ENCODE results near the gene HSPA9.

HSPA9 gene

DNA sequence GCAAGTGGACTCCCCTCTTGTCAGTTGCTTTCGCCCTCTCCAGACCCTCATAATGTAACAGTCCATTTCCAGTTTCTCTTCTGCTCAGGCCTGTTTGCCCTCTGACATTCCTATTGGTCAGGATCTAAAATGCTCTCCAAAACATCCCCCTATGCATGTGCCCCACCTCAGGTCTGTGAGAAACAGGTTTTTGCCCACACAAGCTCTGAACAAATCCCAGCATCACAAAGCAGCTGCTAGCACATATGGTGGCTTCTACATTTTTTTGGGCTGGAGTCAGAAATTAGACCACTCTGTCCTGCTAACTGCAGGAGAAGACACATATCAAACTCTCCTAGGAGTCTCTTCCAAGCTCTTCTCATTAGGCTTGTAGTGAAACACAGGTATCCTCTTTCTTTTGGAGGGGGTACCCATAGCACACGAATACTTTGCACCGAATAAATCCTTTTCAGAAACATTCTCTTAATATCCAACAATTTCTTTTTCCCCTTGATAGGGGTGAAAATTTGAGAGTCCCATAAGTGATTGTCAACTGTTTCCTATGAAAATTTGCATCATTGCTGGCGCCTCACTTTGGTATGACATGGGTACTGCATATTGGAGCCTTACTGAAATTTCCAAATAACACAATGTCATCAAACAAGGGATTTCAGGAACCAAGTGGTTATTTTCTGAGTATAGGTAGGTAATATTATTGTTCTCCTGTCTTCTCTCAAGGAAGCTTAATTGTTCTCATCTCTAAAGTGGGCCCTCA is 19.3 kb upstream of the HSPA9 start:
- DNase-seq: no peak

DNA sequence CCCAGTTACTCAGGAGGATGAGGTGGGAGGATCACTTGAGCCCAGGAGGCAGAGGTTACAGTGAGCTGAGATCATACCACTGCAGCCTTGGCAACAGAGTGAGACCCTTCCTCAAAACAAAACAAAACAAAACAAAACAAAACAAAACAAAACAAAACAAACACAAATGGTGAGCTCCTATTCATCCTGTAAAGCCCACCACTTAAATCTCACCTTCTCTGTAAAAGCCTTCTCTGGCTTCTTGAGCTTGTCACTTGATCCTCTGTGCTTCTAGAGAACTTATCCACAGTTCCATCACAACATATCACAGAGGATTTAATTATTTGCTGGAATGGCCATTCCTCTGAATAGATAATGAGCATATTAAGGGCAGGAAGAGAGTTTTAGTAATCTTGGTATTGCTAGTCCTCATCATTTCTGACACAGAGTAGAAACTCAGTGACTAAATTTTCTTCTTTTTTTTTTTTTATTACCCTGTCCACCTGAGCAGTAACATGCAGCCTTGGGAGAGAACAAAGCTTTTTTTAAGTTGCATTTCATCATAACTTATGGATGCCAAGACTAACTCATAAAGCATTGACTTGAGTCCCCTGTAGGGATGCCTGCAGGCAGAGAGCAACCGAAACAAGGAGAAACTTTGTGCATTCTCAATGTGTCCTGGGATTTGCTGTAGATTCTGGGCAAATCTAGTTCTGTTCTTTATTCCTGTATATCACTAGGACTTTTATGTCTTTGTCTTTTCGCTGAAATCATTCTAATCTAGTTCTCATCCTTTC is 13.0 kb upstream of the HSPA9 start:
- DNase-seq: no peak

DNA sequence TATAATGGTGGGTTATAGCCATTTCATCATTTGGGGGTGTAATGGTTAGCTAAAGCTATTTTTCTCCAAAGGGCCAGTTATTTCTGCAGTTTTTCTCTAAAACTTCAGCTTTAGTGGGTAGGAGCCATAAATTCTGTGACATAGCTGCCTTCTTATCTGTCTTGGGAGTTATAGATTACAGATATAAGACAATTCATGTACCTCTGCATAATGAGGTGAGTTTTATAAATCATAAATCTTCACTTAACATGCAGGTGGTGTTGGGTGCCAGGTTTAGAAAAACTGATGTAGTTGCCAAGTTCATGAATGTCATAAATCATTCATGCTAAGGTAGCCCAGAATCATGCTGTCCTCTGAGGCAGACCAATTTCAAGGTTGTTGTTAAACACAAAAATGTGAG is 10.0 kb upstream of the HSPA9 start:
- no peak for DNase-seq

DNA sequence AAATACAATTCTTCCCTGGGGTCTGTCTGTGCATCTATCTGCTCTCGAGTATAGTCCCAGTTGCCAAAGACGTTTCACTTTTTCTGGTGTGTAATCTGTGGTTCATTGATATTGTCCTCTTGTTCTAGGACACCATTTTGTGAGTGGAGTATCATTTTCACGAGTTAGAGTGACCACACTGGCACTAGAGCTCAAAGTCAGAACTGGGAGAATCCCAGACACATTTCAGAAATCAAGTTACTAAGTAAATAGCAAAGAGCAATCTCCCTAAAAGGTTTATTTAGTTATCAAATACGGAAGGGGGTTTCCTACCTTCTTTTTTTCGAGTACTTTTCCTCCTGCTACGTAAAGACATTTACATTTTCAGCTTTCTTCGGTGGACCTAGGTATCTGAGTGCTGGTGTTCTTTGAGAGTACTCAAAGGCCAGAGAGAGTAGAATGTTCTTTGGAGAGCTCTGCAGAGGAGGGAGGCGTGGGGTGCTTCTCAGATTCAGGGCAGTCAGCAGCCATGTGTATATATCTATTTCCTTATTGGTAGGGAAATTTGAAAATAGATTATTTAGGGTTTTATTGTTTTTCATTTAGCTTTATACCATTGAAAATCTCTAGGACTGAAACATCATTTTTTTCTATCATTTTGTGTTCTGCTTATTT is 8.9 kb upstream of the HSPA9 start:
- no peak for DNase-seq

DNA sequence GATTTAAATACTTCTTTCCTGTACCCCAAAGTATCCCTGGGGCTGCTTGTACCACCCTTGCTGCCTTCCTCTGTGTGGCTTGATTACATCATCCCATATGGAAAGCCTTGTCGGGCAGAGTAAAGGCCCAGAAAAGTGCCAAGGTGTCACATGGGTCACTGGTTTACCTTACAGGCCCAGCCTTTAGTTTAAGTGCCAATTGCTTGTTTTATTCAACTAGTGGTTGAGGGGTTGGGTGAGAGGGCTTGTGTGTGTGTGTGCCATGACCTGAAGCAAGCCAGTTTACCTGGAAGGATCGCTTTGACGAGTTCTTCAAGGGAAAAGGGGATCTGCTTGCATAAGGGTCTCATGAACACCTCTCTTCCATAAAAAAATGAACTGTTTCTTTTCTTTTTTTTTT is 7.8 kb upstream of the HSPA9 start:
- DNase-seq: no peak

DNA sequence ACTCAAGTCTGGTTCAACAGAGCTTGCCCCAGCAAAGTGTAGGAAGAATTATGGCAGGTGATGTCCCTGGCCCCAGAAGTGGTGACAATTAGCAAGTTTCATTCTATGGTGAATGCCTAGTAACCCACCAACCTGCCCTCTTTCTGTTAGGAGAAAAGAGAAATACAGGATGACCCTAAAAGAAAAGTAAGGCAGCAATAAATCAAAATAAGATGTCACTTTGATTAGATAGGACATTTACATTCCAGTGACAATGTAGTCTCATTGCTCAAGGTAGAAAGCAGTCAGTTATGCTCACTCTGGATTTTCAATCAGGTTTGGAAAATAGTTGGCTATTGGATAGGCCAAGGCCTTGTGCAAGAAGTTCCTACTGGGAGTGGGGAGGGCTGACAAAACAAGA is 5.6 kb upstream of the HSPA9 start:
- no peak for DNase-seq

- no peak for DNase-seq
These were observed 4.8 kb upstream of the HSPA9 start for GRCh38 chr5:138580001-138580400.

- DNase-seq: no peak
These were observed 4.3 kb upstream of the HSPA9 start for GRCh38 chr5:138579517-138579863.

DNA sequence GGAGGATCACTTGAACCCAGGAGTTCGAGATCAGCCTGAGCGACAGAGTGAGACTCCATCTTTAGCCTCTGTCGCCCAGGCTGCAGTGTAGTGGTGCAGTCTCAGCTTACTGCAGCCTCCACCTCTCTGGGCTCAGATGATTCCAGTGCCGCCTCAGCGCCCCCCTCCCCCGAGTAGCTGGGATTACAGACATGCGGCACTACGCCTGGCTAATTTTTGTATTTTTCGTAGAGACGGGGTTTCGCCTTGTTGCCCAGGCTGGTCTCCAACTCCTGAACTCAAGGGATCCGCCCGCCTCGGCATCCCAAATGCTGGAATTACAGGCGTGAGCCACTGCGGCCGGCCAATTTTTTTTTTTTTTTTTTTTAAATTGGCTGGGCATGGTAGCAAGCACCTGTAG is 2.3 kb upstream of the HSPA9 start:
- no peak for DNase-seq

GRCh38 chr5:138574744-138575193 is 432 bp downstream of the HSPA9 start:
- no peak for DNase-seq

GRCh38 chr5:138573949-138574670 is 1.1 kb downstream of the HSPA9 start:
- DNase-seq: no peak

GRCh38 chr5:138573223-138573622 is 2.0 kb downstream of the HSPA9 start:
- DNase-seq: no peak

DNA sequence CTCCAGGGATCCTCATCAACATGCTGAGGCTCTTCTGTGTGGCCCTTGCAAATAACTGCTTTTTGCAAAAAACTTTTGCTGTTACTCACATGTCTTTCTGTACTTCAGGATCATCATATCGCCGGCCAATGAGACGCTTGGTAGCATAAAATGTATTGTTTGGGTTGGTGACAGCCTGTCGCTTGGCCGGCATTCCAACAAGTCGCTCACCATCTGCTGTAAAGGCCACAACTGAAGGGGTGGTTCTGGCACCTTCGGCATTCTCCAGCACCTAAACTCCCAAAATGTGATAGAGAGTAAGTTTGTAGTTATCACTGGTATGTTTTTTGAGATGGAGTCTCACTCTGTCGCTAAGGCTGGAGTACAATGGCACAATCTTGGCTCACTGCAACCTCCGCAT is 4.3 kb downstream of the HSPA9 start:
- no peak for DNase-seq

DNA sequence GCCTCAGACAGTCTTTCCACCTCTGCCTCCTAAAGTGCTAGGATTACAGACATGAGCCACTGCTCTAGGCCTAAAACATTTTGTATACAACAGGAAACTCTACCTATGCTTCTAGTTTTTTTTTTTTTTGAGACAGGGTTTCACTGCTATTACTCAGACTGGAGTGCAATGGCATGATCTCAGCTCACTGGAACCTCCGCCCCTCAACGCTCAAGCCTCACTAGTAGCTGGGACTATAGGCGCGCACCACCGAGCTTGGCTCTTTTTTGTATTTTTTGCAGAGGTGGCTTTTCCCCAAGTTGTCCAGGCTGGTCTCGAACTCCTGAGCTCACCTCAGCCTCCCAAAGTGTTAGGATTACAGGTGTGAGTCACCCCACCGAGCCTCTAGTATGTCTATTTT is 5.4 kb downstream of the HSPA9 start:
- no peak for DNase-seq

DNA sequence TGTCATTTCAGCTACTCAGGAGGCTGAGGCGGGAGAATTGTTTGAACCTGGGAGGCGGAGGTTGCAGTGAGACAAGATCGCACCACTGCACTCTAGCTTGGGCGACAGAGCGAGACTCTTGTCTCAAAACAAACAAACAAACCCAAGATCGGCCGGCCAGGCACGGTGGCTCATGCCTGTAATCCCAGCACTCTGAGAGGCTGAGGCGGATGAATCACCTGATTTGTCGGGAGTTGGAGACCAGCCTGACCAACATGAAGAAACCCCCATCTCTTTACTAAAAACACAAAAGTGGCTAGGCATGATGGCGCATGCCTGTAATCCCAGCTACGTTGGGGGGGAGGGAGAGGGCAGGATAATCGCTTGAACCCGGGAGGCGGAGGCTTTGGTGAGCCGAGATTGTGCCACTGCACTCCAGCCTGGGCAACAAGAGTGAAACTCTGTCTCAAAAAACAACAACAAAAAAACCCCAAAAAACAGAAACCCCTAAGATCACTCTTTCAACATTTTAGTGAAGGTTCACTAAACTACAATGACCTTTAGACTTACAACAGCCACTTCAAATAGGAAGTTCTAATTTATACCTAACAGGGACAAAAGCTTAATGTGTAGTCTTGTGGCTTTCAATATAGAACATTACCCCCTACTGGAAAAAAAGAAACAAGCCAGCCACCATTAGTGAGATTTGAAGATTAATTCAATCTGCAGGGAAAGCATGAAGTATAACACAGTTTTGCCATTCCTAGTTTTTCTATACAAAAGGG is 7.0 kb downstream of the HSPA9 start:
- no peak for DNase-seq

GRCh38 chr5:138566792-138567191 is 8.4 kb downstream of the HSPA9 start:
- no peak for DNase-seq

GRCh38 chr5:138565100-138565821 is 9.9 kb downstream of the HSPA9 start:
- DNase-seq: no peak

- DNase-seq: no peak
These were observed 11.0 kb downstream of the HSPA9 start for GRCh38 chr5:138564242-138564641.

GRCh38 chr5:138563340-138564118 is 11.7 kb downstream of the HSPA9 start:
- DNase-seq: no peak

DNA sequence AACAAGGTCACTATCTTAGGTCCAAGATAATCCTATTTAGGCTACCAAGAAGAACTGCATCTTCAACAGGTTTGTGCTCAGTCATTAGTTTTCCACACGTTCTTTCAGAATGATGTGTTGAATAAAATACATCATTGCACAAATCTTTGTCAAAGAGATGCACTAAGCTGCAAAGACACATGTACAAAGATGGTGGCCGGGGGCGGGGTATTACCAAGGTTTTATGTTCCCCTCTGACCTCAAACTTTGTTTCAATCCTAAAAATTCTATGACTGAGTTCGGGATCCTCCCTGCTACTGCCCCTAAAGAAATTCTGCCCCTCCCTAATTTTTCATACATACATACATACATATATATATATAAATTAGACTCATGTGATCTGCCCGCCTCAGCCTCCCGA is 14.2 kb downstream of the HSPA9 start:
- DNase-seq: no peak

DNA sequence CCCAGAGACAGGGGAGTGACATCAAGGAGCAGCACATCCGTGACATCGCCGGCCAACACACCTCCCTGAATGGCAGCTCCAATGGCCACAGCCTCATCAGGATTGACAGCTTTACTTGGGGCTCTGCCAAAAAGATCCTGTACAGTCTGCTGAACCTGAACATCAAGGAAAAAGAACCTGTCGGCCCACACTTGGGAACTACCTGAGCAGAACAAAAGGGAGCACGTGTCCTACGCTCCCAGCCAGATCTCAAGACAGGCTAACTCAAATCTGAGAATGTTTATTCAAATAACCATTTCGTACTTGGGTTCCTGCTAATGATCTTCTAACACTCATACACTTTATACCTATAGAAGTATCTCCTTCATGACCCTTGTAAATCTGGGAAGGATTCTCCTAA is 15.3 kb downstream of the HSPA9 start:
- no peak for DNase-seq

All from left hindlimb (tissue), 1 donor.